GM12872 (cell line): ENCODE results near the gene THSD7A.

ENCODE experiments used
- TF ChIP-seq, protein P1 (sequence below): IDR thresholded peaks from 3 replicates; pipeline ENCODE4 v1.5.1; 2011; ENCODE audit warnings: low read depth, mild to moderate bottlenecking, low read length, moderate library complexity; ENCODE audit not compliant: insufficient read depth

Gene THSD7A

DNA sequence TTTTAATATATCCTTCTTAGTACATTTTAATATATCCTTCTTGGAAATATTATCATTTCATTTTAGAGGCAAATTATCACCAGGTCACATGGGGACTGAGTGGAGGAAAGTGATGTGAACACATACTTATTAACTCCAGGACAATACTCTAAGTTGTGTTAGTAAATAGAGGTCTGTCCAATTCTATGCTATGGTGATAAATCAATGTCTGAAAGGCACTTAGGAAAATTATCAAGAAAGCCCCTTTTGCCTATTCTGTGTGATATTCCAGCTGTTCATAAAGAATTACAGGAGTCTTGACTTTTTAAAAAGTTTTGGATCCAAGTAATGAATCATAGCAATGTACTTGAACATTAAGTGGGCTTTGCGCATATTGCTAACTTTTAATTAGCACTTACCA is 88.5 kb downstream of the THSD7A start:
- TF ChIP-seq, protein P1, sequence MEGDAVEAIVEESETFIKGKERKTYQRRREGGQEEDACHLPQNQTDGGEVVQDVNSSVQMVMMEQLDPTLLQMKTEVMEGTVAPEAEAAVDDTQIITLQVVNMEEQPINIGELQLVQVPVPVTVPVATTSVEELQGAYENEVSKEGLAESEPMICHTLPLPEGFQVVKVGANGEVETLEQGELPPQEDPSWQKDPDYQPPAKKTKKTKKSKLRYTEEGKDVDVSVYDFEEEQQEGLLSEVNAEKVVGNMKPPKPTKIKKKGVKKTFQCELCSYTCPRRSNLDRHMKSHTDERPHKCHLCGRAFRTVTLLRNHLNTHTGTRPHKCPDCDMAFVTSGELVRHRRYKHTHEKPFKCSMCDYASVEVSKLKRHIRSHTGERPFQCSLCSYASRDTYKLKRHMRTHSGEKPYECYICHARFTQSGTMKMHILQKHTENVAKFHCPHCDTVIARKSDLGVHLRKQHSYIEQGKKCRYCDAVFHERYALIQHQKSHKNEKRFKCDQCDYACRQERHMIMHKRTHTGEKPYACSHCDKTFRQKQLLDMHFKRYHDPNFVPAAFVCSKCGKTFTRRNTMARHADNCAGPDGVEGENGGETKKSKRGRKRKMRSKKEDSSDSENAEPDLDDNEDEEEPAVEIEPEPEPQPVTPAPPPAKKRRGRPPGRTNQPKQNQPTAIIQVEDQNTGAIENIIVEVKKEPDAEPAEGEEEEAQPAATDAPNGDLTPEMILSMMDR, result no peak

DNA sequence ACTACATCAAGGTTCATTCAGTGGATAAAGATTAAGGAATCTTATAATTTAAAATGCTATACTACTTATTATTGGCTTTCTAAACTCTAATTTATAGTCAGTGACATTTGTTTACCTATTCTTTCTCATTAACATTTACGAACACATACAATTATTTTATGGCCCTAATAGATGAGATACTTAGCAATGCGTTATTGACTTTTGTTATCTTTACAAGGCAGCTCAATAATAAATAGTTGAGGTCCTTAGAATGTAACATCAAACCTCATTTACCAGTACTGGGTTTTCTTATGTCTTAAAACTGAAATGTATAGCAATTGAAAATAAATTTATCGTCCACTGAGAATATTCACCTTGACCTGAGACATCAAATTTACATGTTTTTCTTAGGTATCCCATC is 89.0 kb downstream of the THSD7A start:
- TF ChIP-seq, protein P1, result no peak

DNA sequence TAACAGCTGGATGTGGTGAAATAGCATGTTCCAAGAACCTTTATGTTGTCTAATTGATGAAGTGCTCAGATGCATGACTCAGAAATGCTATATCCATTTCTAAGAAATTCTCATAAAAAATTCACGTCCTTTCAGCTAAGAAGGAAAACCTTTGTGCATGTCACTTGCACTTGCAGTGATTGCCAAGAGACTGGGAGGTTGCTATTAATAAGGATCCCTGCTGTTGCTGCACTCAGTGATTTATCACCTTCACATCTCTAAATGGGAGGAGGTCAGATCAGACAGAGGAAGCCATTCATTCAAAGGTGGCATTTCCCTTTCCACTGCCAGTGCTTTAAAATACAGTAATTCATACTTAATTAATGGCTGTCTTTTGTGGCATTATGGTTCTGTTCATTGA is 89.5 kb downstream of the THSD7A start:
- TF ChIP-seq, protein P1, result no peak

DNA sequence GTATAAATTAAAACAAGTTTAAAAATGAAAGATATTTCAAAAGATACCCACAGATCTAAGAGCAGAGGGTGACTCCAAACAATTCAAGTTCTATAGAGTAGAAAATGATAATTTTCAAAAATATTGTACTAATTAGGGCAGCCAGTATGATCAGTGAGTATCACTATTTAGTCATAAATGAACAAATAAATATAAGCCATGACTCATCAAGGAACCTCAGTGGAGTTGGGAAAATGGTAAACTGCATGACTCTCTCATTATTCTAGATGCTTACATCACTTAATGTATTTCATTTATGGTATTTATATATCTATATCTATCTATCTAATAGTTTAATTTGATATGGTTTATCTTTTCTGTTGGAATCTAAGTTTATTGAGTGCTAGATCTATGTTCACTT is 94.3 kb downstream of the THSD7A start:
- TF ChIP-seq, protein P1, result no peak

DNA sequence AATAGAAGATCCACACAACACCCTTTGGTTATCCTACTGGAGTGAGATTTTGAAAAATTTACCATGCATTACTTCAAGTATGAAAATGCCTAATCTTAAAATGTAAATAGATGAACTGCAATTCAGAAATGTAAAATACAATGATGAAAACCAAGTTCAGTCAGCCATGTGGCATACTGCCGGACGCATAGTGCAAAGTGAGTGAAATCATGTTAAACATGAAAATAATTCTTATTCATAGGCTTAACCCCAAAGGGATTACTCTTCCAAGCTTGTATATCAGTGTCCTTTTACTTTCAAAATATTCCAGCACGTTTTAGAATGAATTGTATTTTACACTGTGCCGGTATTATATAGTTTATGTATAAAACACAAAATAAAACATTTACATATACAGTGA is 99.8 kb downstream of the THSD7A start:
- TF ChIP-seq, protein P1, result no peak

DNA sequence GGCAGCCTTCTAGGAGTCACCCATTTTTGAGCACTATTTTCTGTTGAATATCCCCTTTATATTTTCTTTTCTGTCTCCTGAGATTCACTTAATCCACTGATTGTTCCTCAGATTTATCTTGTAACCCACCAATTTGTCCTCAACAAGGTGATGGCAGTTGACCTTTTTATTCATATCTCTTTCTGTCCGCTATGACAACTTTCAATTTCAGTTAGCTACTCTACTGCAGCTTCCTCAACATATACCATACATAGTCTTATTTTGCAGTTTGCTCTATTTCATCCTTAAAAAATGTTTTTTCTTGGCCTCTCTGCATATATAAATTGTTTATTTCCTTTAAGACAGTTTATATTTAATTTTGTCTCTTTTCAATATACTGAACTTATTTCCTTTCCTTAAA is 101.3 kb downstream of the THSD7A start:
- TF ChIP-seq, protein P1, result no peak

DNA sequence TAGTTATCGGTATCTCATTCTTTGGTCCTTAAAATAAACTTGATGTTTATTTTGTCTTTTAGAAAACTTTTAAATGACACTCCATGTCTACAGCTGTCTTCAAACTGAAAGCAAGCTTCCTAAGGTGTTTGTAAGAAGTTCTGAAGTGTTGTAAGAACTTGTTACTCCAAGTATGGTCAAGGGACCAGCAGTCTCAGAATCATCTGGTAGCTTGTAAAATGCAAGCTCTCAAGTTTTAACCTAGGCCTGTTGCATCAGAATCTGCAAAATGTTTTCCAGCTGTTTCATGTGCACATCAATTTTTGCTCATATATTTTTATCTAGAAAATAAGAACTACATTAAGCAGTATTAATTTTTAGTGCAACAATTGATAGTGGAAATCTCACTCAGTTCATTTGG is 104.1 kb downstream of the THSD7A start:
- TF ChIP-seq, protein P1, result no peak

DNA sequence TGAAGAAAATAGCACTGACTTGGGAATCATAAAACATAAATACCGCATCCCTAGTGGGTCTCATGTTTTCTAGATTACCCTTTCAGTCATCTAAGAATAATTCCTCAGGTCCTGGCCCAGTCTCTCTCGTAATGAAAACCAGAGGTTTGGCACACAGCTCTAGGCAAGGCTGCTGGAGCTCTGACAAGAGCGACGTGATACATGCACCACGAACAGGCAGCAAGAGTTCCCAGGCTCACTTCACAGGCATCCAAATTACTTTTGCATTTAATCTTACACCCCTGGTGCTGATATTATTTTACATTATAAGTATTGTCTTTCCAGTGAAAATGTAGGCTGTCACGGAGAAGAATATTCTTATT is 105.2 kb downstream of the THSD7A start:
- TF ChIP-seq, protein P1, result no peak
